Mucosa of descending colon (tissue), 3 donors: ENCODE measurements around the gene APOA1. TPM values are rescaled to one million over a fixed set of nuclear protein-coding genes. Genes with fewer than 3 reads are reported as not detected.

Experiments used
- ATAC-seq: fragments of 200-7000 bp; cut with Tn5 transposase; one replicate; pipeline ENCODE4 v1.9.1; 2020; ENCODE audit warnings: mild to moderate bottlenecking, moderate library complexity
- DNase-seq, 3 donors: peaks; one replicate each; pipeline ENCODE4 v3.0.0-alpha.2; 2020
- H3K36me3 ChIP-seq: fragments of 200-600 bp; one replicate; pipeline ENCODE4 v1.8.0; 2021; ENCODE audit warnings: low read depth, mild to moderate bottlenecking
- H3K4me1 ChIP-seq: fragments of 200-600 bp; one replicate; pipeline ENCODE4 v1.8.0; 2021; ENCODE audit warnings: low read depth, mild to moderate bottlenecking
- H3K4me3 ChIP-seq: fragments of 200-600 bp; one replicate; pipeline ENCODE4 v1.8.0; 2021; ENCODE audit warnings: mild to moderate bottlenecking
- H3K9me3 ChIP-seq: fragments of 200-600 bp; one replicate; pipeline ENCODE4 v1.8.0; 2021; ENCODE audit warnings: mild to moderate bottlenecking
- CTCF ChIP-seq: fragments of 200-600 bp; IDR thresholded peaks from one replicate; pipeline ENCODE4 v1.8.0; 2022; ENCODE audit warnings: antibody characterized with exemption, mild to moderate bottlenecking
- intact Hi-C, 2 donors: fragments of 100-400 bp; cut with DNase I in 1 of 2; cut with micrococcal nuclease in 1 of 2; formaldehyde crosslinking; loops; one replicate each; pipeline versions ENCODE4 v1.11.0 to v1.11.1; 2022; cut with DNase I, micrococcal nuclease
- total RNA-seq, 3 donors: library from RNA; stranded (reverse); fragmentation: NEBNext Ultra II Directional in 2 of 3; extraction: Animal tissue kit (Norgen Biotek cat#: 25700) in 2 of 3; gene quantifications; one replicate each; pipeline versions ENCODE4 v1.2.1 to v1.2.4, GENCODE V29; 2021 to 2023
- donor health status: DM: no; HTN: no; CAD: no; lungs with moderate emphysema.
- donor health status: DM: no; HTN: no; CAD: no.
- donor health status: DM: no; HTN: yes; CAD: no.

APOA1 gene
- total RNA-seq, 3 donors from 2014 or later = 0.31 to 0.46 TPM; not detected in 1

GRCh38 chr11:116828632-116829524 lies 8.5 kb downstream of the APOA1 start:
- no peak for DNase-seq

GRCh38 chr11:116827461-116827860 lies 10.0 kb downstream of the APOA1 start:
- ATAC-seq = no peak
- no peaks in the 10 kb centered on the region for H3K9me3 ChIP-seq
- no peak overlapping the region for H3K4me3 ChIP-seq
- H3K36me3 ChIP-seq = no peaks in the 10 kb centered on the region
- intact Hi-C loops = no loop called here
- DNase-seq = no peak
- no peak for TF ChIP-seq CTCF
- H3K4me1 ChIP-seq = no peaks in the 10 kb centered on the region

More at GRCh38 chr11:116828632-116829524, 8.5 kb downstream of the APOA1 start:
- no peak for ATAC-seq
- no peak overlapping the region for H3K4me3 ChIP-seq
- intact Hi-C loops = no loop called here
- H3K36me3 ChIP-seq = no peaks in the 10 kb centered on the region
- H3K4me1 ChIP-seq = no peaks in the 10 kb centered on the region
- no peak for TF ChIP-seq CTCF
- H3K9me3 ChIP-seq = no peaks in the 10 kb centered on the region

- no peaks in the 10 kb centered on the region for H3K9me3 ChIP-seq
- no peak for TF ChIP-seq CTCF
- no peaks in the 10 kb centered on the region for H3K4me1 ChIP-seq
- H3K4me3 ChIP-seq = no peak overlapping the region
- no peak for DNase-seq
- intact Hi-C loops = no loop called here
- no peak for ATAC-seq
- no peaks in the 10 kb centered on the region for H3K36me3 ChIP-seq
These were observed 10.5 kb downstream of the APOA1 start for GRCh38 chr11:116826751-116827431.

- TF ChIP-seq CTCF = no peak
- ATAC-seq (no peak), DNase-seq (no peak)
- Histone ChIP-seq H3K36me3 (no peaks in the 10 kb centered on the region), H3K9me3 (no peaks in the 10 kb centered on the region), H3K4me1 (no peaks in the 10 kb centered on the region), H3K4me3 (no peak overlapping the region)
- intact Hi-C loops = no loop called here
These were observed 11.3 kb downstream of the APOA1 start for GRCh38 chr11:116825854-116826750.

- intact Hi-C loops = no loop called here
- TF ChIP-seq CTCF = no peak
- H3K4me3 ChIP-seq = no peak overlapping the region
- DNase-seq = no peak
- H3K4me1 ChIP-seq = no peaks in the 10 kb centered on the region
- no peak for ATAC-seq
- H3K9me3 ChIP-seq = no peaks in the 10 kb centered on the region
- H3K36me3 ChIP-seq = no peaks in the 10 kb centered on the region
These were observed 12.0 kb downstream of the APOA1 start for GRCh38 chr11:116825434-116825833.
